ENCODE measurements around the gene PLEKHO1. TPM values are rescaled to one million over a fixed set of nuclear protein-coding genes. Genes with fewer than 3 reads are reported as not detected.

The PLEKHO1 gene
- total RNA-seq, 1 experiment from 2014 or later, result 27.0 TPM

DNA sequence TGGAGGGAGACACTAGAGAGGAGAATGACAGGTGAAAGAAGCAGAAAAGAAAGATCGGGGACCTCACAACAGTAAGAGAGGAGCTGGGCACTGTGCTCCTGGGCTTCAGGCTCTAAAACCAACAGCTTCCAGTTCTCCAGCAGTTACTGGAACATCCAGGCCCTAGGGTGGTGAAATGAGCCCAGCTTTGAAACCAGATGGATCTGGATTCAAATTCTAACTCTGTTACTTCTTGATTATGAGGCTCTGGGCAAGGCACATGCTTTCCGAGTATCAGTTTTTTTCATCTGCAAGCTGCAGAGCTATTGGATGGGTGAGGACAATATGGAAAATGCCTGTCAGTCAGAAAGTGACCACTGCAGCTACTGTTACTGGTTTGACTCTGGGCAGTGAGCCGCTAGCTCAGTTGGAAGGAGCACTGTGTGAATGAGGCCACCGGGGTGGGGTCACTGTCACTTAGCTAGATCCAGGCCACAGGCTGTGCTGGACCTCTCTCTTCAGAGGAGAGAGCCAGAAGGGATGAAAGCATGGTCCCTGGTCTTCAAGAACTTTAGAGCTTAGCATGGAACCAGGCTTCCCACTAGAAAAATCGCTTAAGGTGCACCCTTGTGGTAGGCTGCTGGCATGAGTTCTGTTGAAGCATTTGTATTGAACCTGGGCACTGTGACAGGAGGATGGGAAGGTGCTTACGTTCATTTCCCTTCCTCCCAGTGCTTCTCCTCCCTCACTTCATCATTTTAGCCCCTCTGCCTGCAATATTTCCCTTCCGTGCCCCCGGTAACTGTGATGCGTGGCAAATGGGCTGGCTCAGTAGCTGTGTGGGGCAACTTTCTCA lies 12.2 kb downstream of the PLEKHO1 start:
- Mint-ChIP-seq H3K36me3 (peaks cover 16% of the 10 kb centered on the region), H3K4me3 (peak overlapping the region; percentile 66), H3K27ac (peak overlapping the region; percentile 99), H3K27me3 (ENCODE audit: low read depth) (no peaks in the 10 kb centered on the region), H3K4me1 (peaks cover 42% of the 10 kb centered on the region), H3K9me3 (no peaks in the 10 kb centered on the region)
- DNase-seq (ENCODE audit: low spot score) (no peak), ATAC-seq (no peak)
- POLR2A ChIA-PET, result interaction anchor here (0.5 to 3.3 kb wide), 4 partner anchors 12 to 275 kb away, joined by 3 to 42 read pairs (median 10); partner anchors contain the start of gene PLEKHO1
- CTCF ChIA-PET, result interaction anchor here (0.6 to 3.1 kb wide), 12 partner anchors 9 to 470 kb away, joined by 3 to 20 read pairs (median 3); partner anchors contain the start of gene PLEKHO1
- TF ChIP-seq, protein P1, sequence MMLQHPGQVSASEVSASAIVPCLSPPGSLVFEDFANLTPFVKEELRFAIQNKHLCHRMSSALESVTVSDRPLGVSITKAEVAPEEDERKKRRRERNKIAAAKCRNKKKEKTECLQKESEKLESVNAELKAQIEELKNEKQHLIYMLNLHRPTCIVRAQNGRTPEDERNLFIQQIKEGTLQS (CRISPR knock-in tag; conservative IDR thresholded peaks at IDR 0.05), result no peak
- TF ChIP-seq NFYB (CRISPR knock-in tag; conservative IDR thresholded peaks at IDR 0.05; ENCODE audit: low read depth) (no peak), JUN (CRISPR knock-in tag; IDR thresholded peaks at IDR 0.05) (no peak)
- TF ChIP-seq, protein P2, sequence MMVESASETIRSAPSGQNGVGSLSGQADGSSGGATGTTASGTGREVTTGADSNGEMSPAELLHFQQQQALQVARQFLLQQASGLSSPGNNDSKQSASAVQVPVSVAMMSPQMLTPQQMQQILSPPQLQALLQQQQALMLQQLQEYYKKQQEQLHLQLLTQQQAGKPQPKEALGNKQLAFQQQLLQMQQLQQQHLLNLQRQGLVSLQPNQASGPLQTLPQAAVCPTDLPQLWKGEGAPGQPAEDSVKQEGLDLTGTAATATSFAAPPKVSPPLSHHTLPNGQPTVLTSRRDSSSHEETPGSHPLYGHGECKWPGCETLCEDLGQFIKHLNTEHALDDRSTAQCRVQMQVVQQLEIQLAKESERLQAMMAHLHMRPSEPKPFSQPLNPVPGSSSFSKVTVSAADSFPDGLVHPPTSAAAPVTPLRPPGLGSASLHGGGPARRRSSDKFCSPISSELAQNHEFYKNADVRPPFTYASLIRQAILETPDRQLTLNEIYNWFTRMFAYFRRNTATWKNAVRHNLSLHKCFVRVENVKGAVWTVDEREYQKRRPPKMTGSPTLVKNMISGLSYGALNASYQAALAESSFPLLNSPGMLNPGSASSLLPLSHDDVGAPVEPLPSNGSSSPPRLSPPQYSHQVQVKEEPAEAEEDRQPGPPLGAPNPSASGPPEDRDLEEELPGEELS (CRISPR knock-in tag; IDR thresholded peaks at IDR 0.05), result 0 out of 2 replicates have a peak, but pooled peaks have one; percentile 29
- TF ChIP-seq, protein P3, sequence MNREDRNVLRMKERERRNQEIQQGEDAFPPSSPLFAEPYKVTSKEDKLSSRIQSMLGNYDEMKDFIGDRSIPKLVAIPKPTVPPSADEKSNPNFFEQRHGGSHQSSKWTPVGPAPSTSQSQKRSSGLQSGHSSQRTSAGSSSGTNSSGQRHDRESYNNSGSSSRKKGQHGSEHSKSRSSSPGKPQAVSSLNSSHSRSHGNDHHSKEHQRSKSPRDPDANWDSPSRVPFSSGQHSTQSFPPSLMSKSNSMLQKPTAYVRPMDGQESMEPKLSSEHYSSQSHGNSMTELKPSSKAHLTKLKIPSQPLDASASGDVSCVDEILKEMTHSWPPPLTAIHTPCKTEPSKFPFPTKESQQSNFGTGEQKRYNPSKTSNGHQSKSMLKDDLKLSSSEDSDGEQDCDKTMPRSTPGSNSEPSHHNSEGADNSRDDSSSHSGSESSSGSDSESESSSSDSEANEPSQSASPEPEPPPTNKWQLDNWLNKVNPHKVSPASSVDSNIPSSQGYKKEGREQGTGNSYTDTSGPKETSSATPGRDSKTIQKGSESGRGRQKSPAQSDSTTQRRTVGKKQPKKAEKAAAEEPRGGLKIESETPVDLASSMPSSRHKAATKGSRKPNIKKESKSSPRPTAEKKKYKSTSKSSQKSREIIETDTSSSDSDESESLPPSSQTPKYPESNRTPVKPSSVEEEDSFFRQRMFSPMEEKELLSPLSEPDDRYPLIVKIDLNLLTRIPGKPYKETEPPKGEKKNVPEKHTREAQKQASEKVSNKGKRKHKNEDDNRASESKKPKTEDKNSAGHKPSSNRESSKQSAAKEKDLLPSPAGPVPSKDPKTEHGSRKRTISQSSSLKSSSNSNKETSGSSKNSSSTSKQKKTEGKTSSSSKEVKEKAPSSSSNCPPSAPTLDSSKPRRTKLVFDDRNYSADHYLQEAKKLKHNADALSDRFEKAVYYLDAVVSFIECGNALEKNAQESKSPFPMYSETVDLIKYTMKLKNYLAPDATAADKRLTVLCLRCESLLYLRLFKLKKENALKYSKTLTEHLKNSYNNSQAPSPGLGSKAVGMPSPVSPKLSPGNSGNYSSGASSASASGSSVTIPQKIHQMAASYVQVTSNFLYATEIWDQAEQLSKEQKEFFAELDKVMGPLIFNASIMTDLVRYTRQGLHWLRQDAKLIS (CRISPR knock-in tag; IDR thresholded peaks at IDR 0.05; ENCODE audit: borderline replicate concordance), result no peak

DNA sequence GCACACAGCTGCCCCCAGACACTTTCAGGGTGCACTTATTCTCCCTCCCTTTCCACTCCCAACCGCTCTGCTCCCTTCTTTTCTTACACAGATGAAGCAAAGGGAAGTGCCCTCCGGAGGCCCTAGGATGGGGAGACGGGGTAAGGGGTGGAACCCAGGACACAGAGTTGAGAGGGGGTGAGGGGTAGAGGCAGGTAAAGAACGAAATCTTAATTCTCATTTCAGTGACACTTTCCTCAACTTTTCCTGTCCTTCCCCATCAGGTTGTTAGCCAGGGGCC lies 12.8 kb downstream of the PLEKHO1 start:
- Mint-ChIP-seq H3K9me3 (no peaks in the 10 kb centered on the region), H3K4me3 (peak overlapping the region; percentile 66), H3K36me3 (peaks cover 12% of the 10 kb centered on the region), H3K27me3 (ENCODE audit: low read depth) (no peaks in the 10 kb centered on the region), H3K27ac (peak overlapping the region; percentile 99), H3K4me1 (peaks cover 42% of the 10 kb centered on the region)
- ChIA-PET CTCF (interaction anchor here (0.6 to 3.1 kb wide), 8 partner anchors 10 to 469 kb away, joined by 3 to 20 read pairs (median 4); partner anchors contain the start of gene PLEKHO1), POLR2A (interaction anchor here (0.5 to 3.3 kb wide), 5 partner anchors 12 to 314 kb away, joined by 3 to 42 read pairs (median 4); partner anchors contain the start of gene PLEKHO1)
- ATAC-seq, result peak; percentile 3
- DNase-seq (ENCODE audit: low spot score), result no peak
- TF ChIP-seq PRRX2 (CRISPR knock-in tag; IDR thresholded peaks at IDR 0.05) (no peak), ZNF396 (CRISPR knock-in tag; IDR thresholded peaks at IDR 0.05; ENCODE audit: borderline replicate concordance) (no peak), CREM (CRISPR knock-in tag; IDR thresholded peaks at IDR 0.05) (no peak), KAT7 (CRISPR knock-in tag; IDR thresholded peaks at IDR 0.05; ENCODE audit: borderline replicate concordance) (no peak), TEAD1 (CRISPR knock-in tag; IDR thresholded peaks at IDR 0.05) (no peak)
- TF ChIP-seq, protein P4, sequence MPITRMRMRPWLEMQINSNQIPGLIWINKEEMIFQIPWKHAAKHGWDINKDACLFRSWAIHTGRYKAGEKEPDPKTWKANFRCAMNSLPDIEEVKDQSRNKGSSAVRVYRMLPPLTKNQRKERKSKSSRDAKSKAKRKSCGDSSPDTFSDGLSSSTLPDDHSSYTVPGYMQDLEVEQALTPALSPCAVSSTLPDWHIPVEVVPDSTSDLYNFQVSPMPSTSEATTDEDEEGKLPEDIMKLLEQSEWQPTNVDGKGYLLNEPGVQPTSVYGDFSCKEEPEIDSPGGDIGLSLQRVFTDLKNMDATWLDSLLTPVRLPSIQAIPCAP (CRISPR knock-in tag; IDR thresholded peaks at IDR 0.05), result no peak
- TF ChIP-seq, protein P5, sequence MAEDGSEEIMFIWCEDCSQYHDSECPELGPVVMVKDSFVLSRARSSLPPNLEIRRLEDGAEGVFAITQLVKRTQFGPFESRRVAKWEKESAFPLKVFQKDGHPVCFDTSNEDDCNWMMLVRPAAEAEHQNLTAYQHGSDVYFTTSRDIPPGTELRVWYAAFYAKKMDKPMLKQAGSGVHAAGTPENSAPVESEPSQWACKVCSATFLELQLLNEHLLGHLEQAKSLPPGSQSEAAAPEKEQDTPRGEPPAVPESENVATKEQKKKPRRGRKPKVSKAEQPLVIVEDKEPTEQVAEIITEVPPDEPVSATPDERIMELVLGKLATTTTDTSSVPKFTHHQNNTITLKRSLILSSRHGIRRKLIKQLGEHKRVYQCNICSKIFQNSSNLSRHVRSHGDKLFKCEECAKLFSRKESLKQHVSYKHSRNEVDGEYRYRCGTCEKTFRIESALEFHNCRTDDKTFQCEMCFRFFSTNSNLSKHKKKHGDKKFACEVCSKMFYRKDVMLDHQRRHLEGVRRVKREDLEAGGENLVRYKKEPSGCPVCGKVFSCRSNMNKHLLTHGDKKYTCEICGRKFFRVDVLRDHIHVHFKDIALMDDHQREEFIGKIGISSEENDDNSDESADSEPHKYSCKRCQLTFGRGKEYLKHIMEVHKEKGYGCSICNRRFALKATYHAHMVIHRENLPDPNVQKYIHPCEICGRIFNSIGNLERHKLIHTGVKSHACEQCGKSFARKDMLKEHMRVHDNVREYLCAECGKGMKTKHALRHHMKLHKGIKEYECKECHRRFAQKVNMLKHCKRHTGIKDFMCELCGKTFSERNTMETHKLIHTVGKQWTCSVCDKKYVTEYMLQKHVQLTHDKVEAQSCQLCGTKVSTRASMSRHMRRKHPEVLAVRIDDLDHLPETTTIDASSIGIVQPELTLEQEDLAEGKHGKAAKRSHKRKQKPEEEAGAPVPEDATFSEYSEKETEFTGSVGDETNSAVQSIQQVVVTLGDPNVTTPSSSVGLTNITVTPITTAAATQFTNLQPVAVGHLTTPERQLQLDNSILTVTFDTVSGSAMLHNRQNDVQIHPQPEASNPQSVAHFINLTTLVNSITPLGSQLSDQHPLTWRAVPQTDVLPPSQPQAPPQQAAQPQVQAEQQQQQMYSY (CRISPR knock-in tag; IDR thresholded peaks at IDR 0.05), result no peak
- TF ChIP-seq, protein P6, sequence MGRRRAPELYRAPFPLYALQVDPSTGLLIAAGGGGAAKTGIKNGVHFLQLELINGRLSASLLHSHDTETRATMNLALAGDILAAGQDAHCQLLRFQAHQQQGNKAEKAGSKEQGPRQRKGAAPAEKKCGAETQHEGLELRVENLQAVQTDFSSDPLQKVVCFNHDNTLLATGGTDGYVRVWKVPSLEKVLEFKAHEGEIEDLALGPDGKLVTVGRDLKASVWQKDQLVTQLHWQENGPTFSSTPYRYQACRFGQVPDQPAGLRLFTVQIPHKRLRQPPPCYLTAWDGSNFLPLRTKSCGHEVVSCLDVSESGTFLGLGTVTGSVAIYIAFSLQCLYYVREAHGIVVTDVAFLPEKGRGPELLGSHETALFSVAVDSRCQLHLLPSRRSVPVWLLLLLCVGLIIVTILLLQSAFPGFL (CRISPR knock-in tag; IDR thresholded peaks at IDR 0.05; ENCODE audit: borderline replicate concordance), result no peak
- TF ChIP-seq, protein P7, sequence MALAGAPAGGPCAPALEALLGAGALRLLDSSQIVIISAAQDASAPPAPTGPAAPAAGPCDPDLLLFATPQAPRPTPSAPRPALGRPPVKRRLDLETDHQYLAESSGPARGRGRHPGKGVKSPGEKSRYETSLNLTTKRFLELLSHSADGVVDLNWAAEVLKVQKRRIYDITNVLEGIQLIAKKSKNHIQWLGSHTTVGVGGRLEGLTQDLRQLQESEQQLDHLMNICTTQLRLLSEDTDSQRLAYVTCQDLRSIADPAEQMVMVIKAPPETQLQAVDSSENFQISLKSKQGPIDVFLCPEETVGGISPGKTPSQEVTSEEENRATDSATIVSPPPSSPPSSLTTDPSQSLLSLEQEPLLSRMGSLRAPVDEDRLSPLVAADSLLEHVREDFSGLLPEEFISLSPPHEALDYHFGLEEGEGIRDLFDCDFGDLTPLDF (CRISPR knock-in tag; IDR thresholded peaks at IDR 0.05), result no peak
- TF ChIP-seq, protein P8, sequence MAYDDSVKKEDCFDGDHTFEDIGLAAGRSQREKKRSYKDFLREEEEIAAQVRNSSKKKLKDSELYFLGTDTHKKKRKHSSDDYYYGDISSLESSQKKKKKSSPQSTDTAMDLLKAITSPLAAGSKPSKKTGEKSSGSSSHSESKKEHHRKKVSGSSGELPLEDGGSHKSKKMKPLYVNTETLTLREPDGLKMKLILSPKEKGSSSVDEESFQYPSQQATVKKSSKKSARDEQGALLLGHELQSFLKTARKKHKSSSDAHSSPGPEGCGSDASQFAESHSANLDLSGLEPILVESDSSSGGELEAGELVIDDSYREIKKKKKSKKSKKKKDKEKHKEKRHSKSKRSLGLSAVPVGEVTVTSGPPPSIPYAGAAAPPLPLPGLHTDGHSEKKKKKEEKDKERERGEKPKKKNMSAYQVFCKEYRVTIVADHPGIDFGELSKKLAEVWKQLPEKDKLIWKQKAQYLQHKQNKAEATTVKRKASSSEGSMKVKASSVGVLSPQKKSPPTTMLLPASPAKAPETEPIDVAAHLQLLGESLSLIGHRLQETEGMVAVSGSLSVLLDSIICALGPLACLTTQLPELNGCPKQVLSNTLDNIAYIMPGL (CRISPR knock-in tag; IDR thresholded peaks at IDR 0.05), result no peak
- TF ChIP-seq, protein P9, sequence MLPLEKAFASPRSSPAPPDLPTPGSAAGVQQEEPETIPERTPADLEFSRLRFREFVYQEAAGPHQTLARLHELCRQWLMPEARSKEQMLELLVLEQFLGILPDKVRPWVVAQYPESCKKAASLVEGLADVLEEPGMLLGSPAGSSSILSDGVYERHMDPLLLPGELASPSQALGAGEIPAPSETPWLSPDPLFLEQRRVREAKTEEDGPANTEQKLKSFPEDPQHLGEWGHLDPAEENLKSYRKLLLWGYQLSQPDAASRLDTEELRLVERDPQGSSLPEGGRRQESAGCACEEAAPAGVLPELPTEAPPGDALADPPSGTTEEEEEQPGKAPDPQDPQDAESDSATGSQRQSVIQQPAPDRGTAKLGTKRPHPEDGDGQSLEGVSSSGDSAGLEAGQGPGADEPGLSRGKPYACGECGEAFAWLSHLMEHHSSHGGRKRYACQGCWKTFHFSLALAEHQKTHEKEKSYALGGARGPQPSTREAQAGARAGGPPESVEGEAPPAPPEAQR (CRISPR knock-in tag; IDR thresholded peaks at IDR 0.05), result no peak
